Naive thymus-derived CD4-positive, alpha-beta T cell (primary cell): ENCODE measurements around the gene PTGIS. TPM values are rescaled to one million over a fixed set of nuclear protein-coding genes. Genes with fewer than 3 reads are reported as not detected.
A peak's percentile ranks its signal among the peaks of the same experiment; 100 is the strongest.

Source experiments
- ATAC-seq: fragments of 150-1000 bp; cut with Tn5 transposase; 2 replicates; pipeline ENCODE4 v1.10.0; 2021; ENCODE audit warnings: mild to moderate bottlenecking, moderate library complexity
- CTCF ChIA-PET: fragments of 350-600 bp; sonication (Branson Sonifier 250); formaldehyde crosslinking; loops from one replicate; lab custom pipeline; 2021; ENCODE audit warnings: antibody characterized with exemption; lab: Charles Lee
- POLR2A ChIA-PET: fragments of 350-600 bp; sonication (Branson Sonifier 250); formaldehyde crosslinking; loops from one replicate; lab custom pipeline; 2021; ENCODE audit warnings: antibody characterized with exemption, inconsistent platforms; lab: Charles Lee
- DNase-seq, 9 donors: peaks; one replicate each; pipeline versions ENCODE4 v3.0.0 to v3.0.0-alpha.2; 2020 to 2022; ENCODE audit warnings: mixed read lengths in 1 of 9
- H3K27ac ChIP-seq: one replicate; pipeline ENCODE4 v1.7.0; 2013; ENCODE audit warnings: mild to moderate bottlenecking, low read depth, low read length, moderate library complexity
- H3K27me3 ChIP-seq, 2 donors: one replicate each; pipeline ENCODE4 v1.7.0; 2013; ENCODE audit warnings: low read length in 2 of 2, mild to moderate bottlenecking in 2 of 2, moderate library complexity in 2 of 2; ENCODE audit not compliant: control insufficient read depth in 2 of 2, insufficient read depth in 2 of 2
- H3K36me3 ChIP-seq, 3 experiments: 1 replicate in 2 of 3; 2 replicates in 1 of 3; pipeline ENCODE4 v1.7.0; 2013; ENCODE audit warnings: low read length in 3 of 3, mild to moderate bottlenecking in 3 of 3, moderate library complexity in 1 of 3; ENCODE audit not compliant: insufficient read depth in 3 of 3, control insufficient read depth in 2 of 3
- H3K4me1 ChIP-seq, 2 donors: one replicate each; pipeline ENCODE4 v1.7.0; 2013; ENCODE audit warnings: low read length in 2 of 2, mild to moderate bottlenecking in 2 of 2, moderate library complexity in 1 of 2; ENCODE audit not compliant: control insufficient read depth in 2 of 2, insufficient read depth in 2 of 2
- H3K4me3 ChIP-seq: 2 replicates; pipeline ENCODE4 v1.7.0; 2013; ENCODE audit warnings: mild to moderate bottlenecking, low read length
- H3K9me3 ChIP-seq, 3 experiments: 1 replicate in 2 of 3; 2 replicates in 1 of 3; pipeline ENCODE4 v1.7.0; 2013; ENCODE audit warnings: low read length in 3 of 3; ENCODE audit not compliant: control insufficient read depth in 2 of 3
- H3K27ac Mint-ChIP-seq, 9 donors: one replicate each; pipeline ENCODE4 v1.8.0; 2020 to 2022; ENCODE audit warnings: mixed read lengths in 9 of 9, mild to moderate bottlenecking in 8 of 9, moderate library complexity in 5 of 9, inconsistent platforms in 2 of 9
- H3K27me3 Mint-ChIP-seq, 5 donors: one replicate each; pipeline ENCODE4 v1.8.0; 2021 to 2022; ENCODE audit warnings: mixed read lengths in 5 of 5, mild to moderate bottlenecking in 1 of 5
- H3K36me3 Mint-ChIP-seq, 5 donors: one replicate each; pipeline ENCODE4 v1.8.0; 2020 to 2022; ENCODE audit warnings: mixed read lengths in 5 of 5, mild to moderate bottlenecking in 3 of 5, inconsistent platforms in 1 of 5
- H3K4me1 Mint-ChIP-seq, 7 donors: one replicate each; pipeline ENCODE4 v1.8.0; 2020 to 2022; ENCODE audit warnings: mixed read lengths in 7 of 7, mild to moderate bottlenecking in 3 of 7, inconsistent platforms in 1 of 7
- H3K4me3 Mint-ChIP-seq, 10 donors: one replicate each; pipeline ENCODE4 v1.8.0; 2020 to 2022; ENCODE audit warnings: mild to moderate bottlenecking in 10 of 10, mixed read lengths in 10 of 10, moderate library complexity in 6 of 10, inconsistent platforms in 2 of 10
- H3K9me3 Mint-ChIP-seq, 11 donors: one replicate each; pipeline ENCODE4 v1.8.0; 2020 to 2022; ENCODE audit warnings: mixed read lengths in 11 of 11, mild to moderate bottlenecking in 4 of 11, inconsistent platforms in 1 of 11, moderate library complexity in 1 of 11
- intact Hi-C, 2 donors: fragments of 100-400 bp; cut with micrococcal nuclease; formaldehyde crosslinking; loops; one replicate each; pipeline ENCODE4 v1.15.1; 2023
- polyA plus RNA-seq, 2 donors: library from polyadenylated mRNA; unstranded; fragments of 300-500 nt; fragmentation: Illumina TruSeq; gene quantifications; one replicate each; pipeline ENCODE4 v1.2.3, GENCODE V29; 2021
- total RNA-seq, 6 experiments: library from RNA in 5 of 6; stranded (reverse) in 5 of 6; gene quantifications; 1 replicate in 5 of 6; 2 replicates in 1 of 6; pipeline ENCODE4 v1.2.3 and lab custom pipeline; 2021 to 2026

The PTGIS gene
- total and polyA plus RNA-seq, 7 experiments from 2014 or later, result 12.5 TPM; not detected in 6

GRCh38 chr20:49561806-49562205 lies 6.1 kb downstream of the PTGIS start:
- Histone ChIP-seq H3K4me1 (no peaks in the 10 kb centered on the region), H3K27me3 (no peaks in the 10 kb centered on the region), H3K4me3 (no peak overlapping the region), H3K27ac (no peak overlapping the region), H3K36me3 (no peaks in the 10 kb centered on the region), H3K9me3 (no peaks in the 10 kb centered on the region)
- Mint-ChIP-seq H3K9me3 (peaks cover 0 to 12% (median 2%) of the 10 kb centered on the region in 11 donors), H3K4me1 (peaks cover 0 to 34% (median 0%) of the 10 kb centered on the region in 7 donors), H3K27me3 (peaks cover 45 to 72% (median 54%) of the 10 kb centered on the region in 5 donors), H3K4me3 (no peak overlapping the region), H3K36me3 (peaks cover 0 to 32% (median 0%) of the 10 kb centered on the region in 5 donors), H3K27ac (no peak overlapping the region)
- ChIA-PET CTCF (interaction anchor here (0.8 kb wide), 1 partner anchor 284 kb away, joined by 3 read pairs; no protein-coding TSS in a partner anchor), POLR2A (no interaction called here)
- DNase-seq (no peak), ATAC-seq (no peak)
- intact Hi-C loops, result no loop called here

GRCh38 chr20:49561256-49561655 lies 6.7 kb downstream of the PTGIS start:
- H3K36me3 Mint-ChIP-seq, result peaks cover 0 to 30% (median 0%) of the 10 kb centered on the region in 5 donors
- no peaks in the 10 kb centered on the region for H3K9me3 ChIP-seq
- ChIA-PET POLR2A (no interaction called here), CTCF (interaction anchor here (0.8 kb wide), 1 partner anchor 284 kb away, joined by 3 read pairs; no protein-coding TSS in a partner anchor)
- intact Hi-C loops, result no loop called here
- H3K27ac ChIP-seq, result no peak overlapping the region
- H3K4me1 Mint-ChIP-seq, result peaks cover 0 to 30% (median 0%) of the 10 kb centered on the region in 7 donors
- H3K4me1 ChIP-seq, result no peaks in the 10 kb centered on the region
- no peaks in the 10 kb centered on the region for H3K27me3 ChIP-seq
- H3K27me3 Mint-ChIP-seq, result peaks cover 44 to 68% (median 48%) of the 10 kb centered on the region in 5 donors
- no peak overlapping the region for H3K27ac Mint-ChIP-seq
- no peak overlapping the region for H3K4me3 ChIP-seq
- H3K9me3 Mint-ChIP-seq, result peaks cover 0 to 17% (median 2%) of the 10 kb centered on the region in 11 donors
- ATAC-seq (no peak), DNase-seq (no peak)
- no peak overlapping the region for H3K4me3 Mint-ChIP-seq
- no peaks in the 10 kb centered on the region for H3K36me3 ChIP-seq

GRCh38 chr20:49560646-49561045 lies 7.3 kb downstream of the PTGIS start:
- Histone ChIP-seq H3K27me3 (no peaks in the 10 kb centered on the region), H3K36me3 (no peaks in the 10 kb centered on the region), H3K4me3 (no peak overlapping the region), H3K9me3 (no peaks in the 10 kb centered on the region), H3K27ac (no peak overlapping the region), H3K4me1 (no peaks in the 10 kb centered on the region)
- Mint-ChIP-seq H3K4me3 (no peak overlapping the region), H3K27ac (no peak overlapping the region), H3K36me3 (peaks cover 0 to 29% (median 0%) of the 10 kb centered on the region in 5 donors), H3K9me3 (peaks cover 0 to 22% (median 2%) of the 10 kb centered on the region in 11 donors), H3K27me3 (peaks cover 44 to 61% (median 46%) of the 10 kb centered on the region in 5 donors), H3K4me1 (peaks cover 0 to 30% (median 0%) of the 10 kb centered on the region in 7 donors)
- ATAC-seq (no peak), DNase-seq (peak in 1 of 9 donors; percentile 16)
- ChIA-PET POLR2A (no interaction called here), CTCF (no interaction called here)
- intact Hi-C loops, result no loop called here

- H3K27ac ChIP-seq, result no peak overlapping the region
- peak in 1 of 9 donors; percentile 7 for DNase-seq
- H3K9me3 ChIP-seq, result no peaks in the 10 kb centered on the region
- ChIA-PET CTCF (no interaction called here), POLR2A (no interaction called here)
- intact Hi-C loops, result no loop called here
- H3K27me3 ChIP-seq, result no peaks in the 10 kb centered on the region
- Mint-ChIP-seq H3K4me3 (no peak overlapping the region), H3K4me1 (peaks cover 0 to 27% (median 0%) of the 10 kb centered on the region in 7 donors), H3K27me3 (peaks cover 43 to 57% (median 48%) of the 10 kb centered on the region in 5 donors), H3K36me3 (peaks cover 0 to 28% (median 0%) of the 10 kb centered on the region in 5 donors), H3K27ac (no peak overlapping the region), H3K9me3 (peaks cover 0 to 24% (median 2%) of the 10 kb centered on the region in 11 donors)
- H3K4me1 ChIP-seq, result no peaks in the 10 kb centered on the region
- no peak for ATAC-seq
- H3K36me3 ChIP-seq, result no peaks in the 10 kb centered on the region
- no peak overlapping the region for H3K4me3 ChIP-seq
Observed at GRCh38 chr20:49560186-49560585, 7.8 kb downstream of the PTGIS start.

GRCh38 chr20:49559411-49560081 lies 8.4 kb downstream of the PTGIS start:
- H3K9me3 Mint-ChIP-seq, result peaks cover 0 to 24% (median 2%) of the 10 kb centered on the region in 11 donors
- Histone ChIP-seq H3K9me3 (no peaks in the 10 kb centered on the region), H3K4me1 (no peaks in the 10 kb centered on the region), H3K27ac (no peak overlapping the region), H3K27me3 (no peaks in the 10 kb centered on the region), H3K36me3 (no peaks in the 10 kb centered on the region), H3K4me3 (no peak overlapping the region)
- H3K27ac Mint-ChIP-seq, result no peak overlapping the region
- H3K4me3 Mint-ChIP-seq, result no peak overlapping the region
- no peak for ATAC-seq
- H3K4me1 Mint-ChIP-seq, result peaks cover 0 to 26% (median 0%) of the 10 kb centered on the region in 7 donors
- CTCF ChIA-PET, result no interaction called here
- peak in 1 of 9 donors; percentile 6 for DNase-seq
- intact Hi-C loops, result no loop called here
- H3K36me3 Mint-ChIP-seq, result peaks cover 0 to 28% (median 0%) of the 10 kb centered on the region in 5 donors
- peaks cover 45 to 57% (median 48%) of the 10 kb centered on the region in 5 donors for H3K27me3 Mint-ChIP-seq
- POLR2A ChIA-PET, result no interaction called here

- Histone ChIP-seq H3K4me3 (no peak overlapping the region), H3K36me3 (no peaks in the 10 kb centered on the region), H3K27ac (no peak overlapping the region), H3K4me1 (no peaks in the 10 kb centered on the region), H3K9me3 (no peaks in the 10 kb centered on the region), H3K27me3 (peaks cover 0 to 4% of the 10 kb centered on the region in 2 donors)
- DNase-seq (peak in 1 of 9 donors; percentile 1), ATAC-seq (no peak)
- Mint-ChIP-seq H3K27ac (no peak overlapping the region), H3K4me1 (peaks cover 0 to 25% (median 0%) of the 10 kb centered on the region in 7 donors), H3K36me3 (peaks cover 0 to 30% (median 0%) of the 10 kb centered on the region in 5 donors), H3K27me3 (peaks cover 48 to 60% (median 52%) of the 10 kb centered on the region in 5 donors), H3K4me3 (no peak overlapping the region), H3K9me3 (peaks cover 0 to 28% (median 2%) of the 10 kb centered on the region in 11 donors)
- POLR2A ChIA-PET, result no interaction called here
- CTCF ChIA-PET, result no interaction called here
- intact Hi-C loops, result no loop called here
Observed at GRCh38 chr20:49558826-49559225, 9.1 kb downstream of the PTGIS start.
